Measurements from ENCODE around the gene DPP7.

The DPP7 gene

DNA sequence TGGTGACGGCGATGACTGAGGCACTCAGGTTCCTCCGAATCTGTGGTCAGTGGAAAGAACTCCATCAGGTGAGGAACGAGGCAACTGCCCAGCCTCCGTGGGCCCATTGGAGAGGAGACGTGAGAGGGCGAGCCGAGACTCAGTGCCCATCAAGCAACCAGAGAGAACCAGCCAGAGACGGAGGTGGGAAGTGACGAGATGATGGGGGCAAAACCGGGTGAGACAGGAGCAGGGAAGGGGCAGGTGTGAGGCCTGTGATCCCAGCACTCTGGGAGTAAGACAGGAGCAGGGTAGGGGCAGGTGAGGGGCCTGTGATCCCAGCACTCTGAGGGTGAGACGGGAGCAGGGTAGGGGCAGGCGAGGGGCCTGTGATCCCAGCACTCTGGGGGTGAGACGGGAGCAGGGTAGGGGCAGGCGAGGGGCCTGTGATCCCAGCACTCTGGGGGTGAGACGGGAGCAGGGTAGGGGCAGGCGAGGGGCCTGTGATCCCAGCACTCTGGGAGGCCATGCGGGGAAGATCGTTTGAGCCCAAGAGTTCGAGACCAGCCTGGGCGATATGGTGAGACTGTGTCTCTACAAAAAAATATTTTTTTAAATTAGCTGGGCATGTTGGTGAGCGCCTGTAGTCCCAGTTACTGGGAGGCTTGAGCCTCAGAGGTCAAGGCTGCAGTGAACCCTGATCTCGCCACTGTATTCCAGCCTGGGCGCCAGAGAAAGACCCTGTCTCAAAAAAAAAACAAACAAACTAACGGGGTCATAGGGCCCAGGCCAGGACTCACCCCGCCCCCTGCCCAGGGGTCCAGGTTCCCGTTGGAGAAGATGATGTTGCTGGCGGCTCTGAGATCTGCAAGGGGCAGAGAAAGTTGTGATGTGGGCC is 3.4 kb downstream of the DPP7 start:
- DNase-seq, result no peak

DNA sequence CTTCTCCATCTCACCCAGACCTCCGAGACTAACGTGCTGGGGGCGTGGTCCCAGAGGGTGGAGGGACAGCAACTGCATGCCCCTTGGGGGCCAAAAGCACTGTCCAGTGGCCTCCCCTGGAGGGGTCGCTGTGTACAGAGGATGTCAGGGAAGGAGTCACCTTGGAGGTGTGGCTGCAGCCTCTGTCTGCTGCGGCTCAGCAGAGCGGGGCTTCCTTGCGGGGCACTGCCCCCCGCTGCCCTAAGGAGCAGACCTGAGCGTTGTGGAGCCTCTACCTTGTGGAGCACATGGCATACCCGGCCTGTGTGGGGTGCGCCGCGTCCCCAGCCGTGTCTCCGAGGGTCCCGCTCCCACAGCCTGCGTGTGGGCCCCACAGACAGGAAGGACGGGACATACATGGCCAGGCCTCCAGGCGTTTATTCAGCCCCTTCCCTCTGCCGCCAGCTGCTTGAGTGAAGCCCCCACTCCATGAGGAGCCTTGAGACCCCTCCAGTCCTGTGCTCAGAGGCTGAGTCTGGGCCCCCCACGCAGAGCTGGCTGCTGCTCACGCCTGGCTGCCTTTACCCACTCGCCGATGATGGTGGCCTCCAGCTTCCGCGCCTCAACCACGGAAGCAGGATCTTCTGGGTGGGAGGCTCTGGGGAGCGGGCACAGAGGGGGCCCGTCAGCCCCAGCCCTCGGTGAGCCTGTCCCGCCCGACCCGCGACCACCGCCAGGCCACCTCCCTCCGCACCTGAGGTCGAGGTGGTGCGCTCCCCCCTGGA is 4.2 kb downstream of the DPP7 start:
- DNase-seq, result no peak

DNA sequence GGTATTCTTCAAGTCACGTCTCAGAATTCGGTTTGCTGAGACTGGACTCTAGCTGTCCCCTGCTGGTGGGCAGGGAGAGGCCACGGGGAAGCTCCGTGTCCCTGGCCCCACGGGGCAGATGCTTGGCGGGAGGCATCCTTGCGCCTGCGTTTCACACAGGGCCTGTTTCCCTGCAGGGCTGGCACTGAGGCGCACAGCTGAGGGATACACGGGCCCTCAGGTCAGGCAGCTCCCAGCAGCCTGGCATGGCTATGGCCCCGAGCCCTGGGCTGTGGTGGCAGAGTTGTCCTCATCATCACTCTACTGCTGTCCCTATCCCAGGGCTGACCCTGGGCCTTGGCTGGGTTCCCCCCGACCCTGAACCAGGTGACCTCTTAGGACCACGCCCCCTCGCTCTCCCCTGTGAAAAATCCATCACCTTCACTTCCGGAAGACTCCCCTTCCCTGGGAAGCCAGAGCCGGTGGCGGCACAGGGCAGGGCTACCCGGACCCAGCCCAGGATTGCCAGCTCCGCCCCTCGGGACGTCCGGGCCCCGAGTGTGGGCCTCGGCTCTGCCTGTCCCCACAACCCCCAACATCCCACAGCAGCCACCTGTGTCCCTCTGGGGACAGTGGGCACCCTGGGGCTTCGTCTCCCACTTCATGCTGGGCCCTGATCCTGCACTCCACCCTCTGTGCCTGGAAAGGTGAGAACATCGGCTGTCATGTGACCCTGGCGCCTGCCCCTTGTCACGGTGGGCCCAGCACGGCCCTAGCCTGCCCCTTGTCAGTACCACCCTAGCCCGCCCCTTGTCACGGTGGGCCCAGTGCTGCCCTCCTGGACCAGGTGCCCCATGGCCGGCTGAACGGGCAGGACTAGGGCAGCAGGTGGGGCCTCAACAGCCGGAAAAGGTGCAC is 5.0 kb downstream of the DPP7 start:
- DNase-seq, result no peak

DNA sequence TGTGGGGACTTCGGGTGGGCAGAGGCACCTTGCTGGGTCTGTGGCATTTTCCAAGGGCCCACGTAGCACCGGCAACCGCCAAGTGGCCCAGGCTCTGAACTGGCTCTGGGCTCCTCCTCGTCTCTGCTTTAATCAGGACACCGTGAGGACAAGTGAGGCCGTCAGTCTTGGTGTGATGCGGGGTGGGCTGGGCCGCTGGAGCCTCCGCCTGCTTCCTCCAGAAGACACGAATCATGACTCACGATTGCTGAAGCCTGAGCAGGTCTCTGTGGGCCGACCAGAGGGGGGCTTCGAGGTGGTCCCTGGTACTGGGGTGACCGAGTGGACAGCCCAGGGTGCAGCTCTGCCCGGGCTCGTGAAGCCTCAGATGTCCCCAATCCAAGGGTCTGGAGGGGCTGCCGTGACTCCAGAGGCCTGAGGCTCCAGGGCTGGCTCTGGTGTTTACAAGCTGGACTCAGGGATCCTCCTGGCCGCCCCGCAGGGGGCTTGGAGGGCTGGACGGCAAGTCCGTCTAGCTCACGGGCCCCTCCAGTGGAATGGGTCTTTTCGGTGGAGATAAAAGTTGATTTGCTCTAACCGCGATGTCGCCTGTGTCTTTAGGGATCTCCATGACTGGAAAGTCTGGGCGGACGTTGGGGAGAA is 5.8 kb downstream of the DPP7 start:
- no peak for DNase-seq

DNA sequence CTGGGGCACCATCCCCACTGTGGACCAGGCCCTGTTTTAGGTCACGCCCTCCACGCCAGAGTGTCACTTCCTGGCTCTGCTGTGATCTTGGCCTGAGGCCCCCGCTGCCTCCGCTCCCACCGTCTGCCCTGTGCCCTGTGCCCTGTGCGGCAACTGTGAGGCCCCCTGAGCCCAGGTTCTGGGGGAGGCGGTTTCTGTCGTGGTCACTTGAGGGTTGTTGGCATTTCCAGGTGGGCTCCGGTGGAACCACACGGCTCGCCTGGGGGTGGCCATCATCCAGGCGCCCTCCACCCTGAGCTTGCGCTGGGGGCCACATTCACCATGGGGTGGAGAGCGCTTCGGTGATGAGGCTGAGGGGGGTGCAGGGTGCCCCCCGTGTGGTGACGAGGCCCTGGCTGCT is 6.6 kb downstream of the DPP7 start:
- no peak for DNase-seq

DNA sequence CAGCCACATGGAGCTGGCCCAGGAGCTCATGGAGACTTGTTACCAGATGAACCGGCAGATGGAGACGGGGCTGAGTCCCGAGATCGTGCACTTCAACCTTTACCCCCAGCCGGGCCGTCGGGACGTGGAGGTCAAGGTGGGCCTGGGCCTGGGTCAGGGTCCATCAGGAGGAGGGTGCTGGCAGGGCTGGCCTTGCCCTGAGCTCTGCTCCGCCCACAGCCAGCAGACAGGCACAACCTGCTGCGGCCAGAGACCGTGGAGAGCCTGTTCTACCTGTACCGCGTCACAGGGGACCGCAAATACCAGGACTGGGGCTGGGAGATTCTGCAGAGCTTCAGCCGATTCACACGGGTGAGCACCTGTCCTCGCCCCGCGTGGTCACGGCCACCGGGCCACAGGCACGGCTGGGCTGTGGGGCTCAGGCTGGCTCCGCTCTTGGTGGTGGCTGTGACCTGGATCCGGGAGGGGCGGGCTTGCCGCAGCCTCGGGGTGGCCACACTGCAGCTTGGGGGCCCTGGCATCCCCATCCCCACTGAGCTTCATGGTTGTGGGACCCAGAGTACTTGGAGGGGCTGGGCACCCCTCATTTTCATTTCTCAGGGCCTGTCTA is 7.1 kb downstream of the DPP7 start:
- no peak for DNase-seq

DNA sequence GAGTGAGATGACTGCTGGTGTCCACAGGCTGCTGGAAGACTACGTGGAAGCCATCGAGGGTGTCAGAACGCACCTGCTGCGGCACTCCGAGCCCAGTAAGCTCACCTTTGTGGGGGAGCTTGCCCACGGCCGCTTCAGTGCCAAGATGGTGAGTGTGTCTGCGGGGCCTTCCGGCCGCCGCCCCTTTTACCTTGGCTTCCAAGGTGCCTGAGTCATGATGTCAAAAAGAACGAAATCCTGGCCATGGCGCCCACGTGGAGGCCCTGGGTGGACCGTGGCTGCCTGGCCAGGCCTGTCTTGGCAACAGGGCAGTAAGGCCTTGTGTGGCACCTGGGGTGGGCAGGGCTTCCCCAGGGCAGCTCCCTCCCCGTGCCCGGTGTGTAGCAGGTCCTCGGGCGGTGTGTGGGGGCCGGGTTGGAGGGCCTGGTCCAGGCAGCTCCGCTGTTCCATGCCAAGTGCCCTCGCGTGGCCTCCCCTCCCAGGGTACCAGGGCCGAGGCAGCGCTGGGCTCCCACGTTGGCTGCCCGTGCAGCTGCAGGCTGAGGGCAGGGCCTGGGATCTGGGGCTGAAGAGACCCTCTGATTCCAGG is 7.8 kb downstream of the DPP7 start:
- DNase-seq, result no peak

DNA sequence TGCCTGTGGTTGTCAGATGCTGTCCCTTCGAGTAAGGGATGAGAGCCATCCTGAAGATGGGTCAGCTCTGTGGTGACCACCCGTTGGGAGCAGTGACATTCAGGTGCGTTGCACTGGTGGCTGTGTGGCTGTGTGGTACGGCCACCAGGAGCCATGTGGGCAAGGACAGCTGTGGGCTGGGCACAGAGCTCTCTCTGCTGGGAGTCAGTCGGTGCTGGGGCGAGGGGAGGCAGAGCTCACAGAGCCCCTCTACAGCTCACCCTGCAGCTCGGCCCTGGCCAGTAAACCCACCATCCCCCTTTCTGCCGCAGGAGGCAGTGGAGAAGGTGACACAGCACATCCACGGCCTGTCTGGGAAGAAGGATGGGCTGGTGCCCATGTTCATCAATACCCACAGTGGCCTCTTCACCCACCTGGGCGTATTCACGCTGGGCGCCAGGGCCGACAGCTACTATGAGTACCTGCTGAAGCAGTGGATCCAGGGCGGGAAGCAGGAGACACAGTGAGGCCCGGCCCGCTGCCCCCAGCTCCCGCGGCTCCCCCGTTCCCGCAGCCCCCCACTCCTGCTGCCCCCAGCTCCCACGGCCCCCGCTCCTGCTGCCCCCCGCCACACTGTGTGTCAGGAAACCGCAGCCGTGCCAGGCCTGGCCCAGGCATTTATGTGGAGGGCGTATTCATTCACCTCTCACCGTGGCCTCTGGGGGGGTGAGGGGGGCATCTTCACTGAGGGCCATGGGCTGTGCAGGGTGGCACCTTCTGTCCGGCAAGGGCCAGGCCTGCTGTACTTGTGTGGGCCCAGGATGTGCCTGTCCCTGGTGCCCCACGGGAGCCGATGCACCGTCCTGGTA is 8.5 kb downstream of the DPP7 start:
- DNase-seq, result no peak

DNA sequence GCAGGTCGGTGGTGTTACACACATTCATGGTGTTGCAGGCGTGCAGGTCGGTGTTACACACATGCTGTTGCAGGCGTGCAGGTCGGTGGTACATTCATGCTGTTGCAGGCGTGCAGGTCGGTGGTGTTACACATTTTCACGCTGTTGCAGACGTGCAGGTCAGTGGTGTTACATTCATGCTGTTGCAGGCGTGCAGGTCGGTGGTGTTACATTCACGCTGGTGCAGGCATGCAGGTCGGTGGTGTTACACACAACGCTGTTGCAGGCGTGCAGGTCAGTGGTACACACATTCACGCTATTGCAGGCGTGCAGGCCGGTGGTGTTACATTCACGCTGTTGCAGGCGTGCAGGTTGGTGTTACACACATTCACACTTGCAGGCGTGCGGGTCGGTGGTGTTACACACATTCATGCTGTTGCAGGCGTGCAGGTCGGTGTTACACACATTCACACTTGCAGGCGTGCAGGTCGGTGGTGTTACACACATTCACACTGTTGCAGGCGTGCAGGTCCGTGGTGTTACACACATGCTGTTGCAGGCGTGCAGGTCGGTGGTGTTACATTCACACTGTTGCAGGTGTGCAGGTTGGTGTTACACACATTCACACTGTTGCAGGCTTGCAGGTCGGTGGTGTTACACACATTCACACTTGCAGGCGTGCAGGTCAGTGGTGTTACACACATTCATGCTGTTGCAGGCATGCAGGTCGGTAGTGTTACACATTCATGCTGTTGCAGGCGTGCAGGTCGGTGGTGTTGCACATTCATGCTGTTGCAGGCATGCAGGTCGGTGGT is 11.1 kb downstream of the DPP7 start:
- no peak for DNase-seq

DNA sequence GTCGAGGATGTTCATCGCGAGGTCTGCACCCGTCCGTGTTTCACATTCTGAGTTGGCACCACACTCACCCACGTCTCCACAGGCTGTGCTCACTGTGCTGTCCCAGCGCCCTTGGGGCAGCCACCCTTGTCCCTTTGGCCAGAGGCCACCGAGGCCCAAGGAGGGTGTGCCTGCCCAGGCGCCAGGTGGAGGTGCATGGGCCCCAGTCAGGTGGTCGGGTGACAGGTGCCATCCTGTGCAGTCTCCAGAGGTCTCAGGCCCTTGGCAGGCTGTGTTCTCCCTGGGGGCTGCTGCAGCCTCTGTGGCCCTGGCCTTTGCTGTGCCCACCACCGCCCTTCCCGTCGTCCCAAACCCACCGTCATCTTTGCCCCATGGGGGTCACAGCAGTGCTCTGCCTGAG is 15.3 kb downstream of the DPP7 start:
- no peak for DNase-seq

DNA sequence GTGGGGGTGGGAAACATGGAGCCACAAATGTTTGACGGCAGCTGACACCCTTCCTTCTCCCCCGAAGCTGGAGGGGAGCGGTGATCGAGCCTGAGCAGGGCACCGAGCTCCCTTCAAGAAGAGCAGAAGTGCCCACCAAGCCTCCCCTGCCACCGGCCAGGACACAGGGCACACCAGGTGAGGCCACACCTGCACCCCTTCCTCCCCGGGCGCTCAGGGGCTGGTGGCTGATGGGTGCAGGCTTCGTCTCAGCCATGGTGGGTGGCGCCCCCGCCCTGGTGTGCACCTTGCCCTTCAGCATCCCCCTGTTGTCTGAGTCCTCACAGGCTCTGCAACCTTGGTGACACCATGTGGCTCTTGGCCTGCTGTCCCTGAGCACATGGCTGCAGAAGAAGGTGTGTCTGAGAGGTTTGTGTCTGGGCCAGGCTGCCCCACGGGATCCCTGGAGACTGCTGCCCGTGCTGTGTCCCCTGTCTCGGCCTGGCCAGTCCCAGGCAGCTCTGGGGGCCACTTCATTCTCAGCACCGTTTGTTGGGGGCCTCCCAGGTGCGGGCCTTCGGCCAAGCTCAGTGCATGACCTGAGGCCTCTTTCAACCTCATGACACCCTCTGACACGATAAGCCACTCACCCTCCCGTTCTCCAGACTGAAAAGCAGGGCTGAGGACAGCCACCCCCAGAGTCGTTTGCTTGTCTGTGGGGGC is 16.6 kb downstream of the DPP7 start:
- DNase-seq, result no peak

DNA sequence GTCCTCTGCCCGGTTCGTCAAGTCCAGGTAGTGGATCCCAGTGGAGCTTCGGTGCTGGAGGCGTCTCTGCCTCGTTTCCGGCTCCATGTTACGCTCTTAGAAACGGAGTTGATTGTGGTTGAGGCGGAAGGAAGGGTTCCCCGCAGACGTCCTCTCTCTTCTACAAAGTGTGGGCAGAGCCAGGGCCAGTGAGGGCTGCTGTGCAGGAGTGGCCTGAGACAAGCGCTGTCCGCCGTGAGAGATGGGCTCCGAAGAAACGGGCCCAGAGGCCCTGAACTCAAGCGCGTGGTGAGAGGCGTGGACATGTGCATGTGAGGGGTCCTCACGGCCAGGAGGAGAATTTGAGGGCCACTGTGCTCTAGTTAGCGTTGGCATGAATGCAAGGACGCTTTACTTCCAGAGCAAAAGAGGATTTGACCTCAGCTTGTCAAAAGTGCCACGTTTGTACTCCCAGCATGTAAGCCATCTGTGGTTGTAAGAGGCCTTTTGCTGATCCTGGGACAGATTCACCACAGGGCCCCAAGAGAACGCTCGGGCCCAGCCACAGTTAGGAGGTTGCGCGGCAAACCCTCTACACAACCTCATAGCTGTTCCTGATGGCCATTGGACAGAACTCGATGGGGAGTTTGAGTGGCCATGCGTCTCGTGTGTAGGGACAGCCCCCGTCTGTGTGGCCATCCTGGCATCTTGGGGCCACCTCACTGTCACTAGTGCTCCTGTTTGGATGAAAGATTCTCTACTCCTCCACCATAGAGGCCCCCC is 17.6 kb downstream of the DPP7 start:
- DNase-seq, result no peak

DNA sequence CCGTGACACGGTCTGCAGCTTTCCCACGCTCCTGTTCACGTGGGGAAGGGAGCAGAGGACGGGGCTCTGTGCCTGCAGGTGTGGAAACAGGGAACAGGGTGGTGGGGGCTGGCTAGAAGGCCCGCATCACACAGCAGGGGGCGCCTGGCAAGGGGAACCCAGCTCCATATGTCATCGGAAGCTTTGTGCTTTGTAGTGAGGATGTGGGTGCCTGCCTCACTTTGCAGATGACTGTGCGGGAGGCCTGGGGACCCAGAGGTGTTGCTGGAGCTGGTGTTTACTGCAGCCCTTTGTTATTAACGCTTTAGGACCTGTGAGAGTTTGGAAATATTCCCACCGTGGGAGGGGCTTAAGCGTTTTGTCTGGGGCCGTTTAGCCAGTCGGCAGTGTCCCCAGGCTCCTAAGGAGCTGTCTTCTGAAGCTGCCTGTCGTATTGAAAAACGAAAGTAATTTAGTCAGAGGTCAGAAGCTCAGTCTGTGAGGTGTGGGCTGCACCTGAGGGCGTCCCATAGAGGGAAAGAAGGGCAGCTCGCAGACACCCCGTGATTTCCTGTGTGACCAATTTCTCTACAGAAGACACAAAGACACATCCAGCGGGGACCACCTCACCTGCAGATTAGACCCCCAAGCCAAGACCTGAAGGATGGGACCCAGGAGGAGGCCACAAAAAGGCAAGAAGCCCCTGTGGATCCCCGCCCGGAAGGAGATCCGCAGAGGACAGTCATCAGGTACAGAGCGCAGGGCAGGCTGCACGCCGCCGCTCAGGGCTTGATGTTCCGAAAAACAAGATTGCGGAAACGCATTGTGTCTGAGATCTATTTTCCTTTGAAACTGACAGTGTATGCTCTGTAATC is 18.6 kb downstream of the DPP7 start:
- peak; percentile 89 to 91 for DNase-seq

DNA sequence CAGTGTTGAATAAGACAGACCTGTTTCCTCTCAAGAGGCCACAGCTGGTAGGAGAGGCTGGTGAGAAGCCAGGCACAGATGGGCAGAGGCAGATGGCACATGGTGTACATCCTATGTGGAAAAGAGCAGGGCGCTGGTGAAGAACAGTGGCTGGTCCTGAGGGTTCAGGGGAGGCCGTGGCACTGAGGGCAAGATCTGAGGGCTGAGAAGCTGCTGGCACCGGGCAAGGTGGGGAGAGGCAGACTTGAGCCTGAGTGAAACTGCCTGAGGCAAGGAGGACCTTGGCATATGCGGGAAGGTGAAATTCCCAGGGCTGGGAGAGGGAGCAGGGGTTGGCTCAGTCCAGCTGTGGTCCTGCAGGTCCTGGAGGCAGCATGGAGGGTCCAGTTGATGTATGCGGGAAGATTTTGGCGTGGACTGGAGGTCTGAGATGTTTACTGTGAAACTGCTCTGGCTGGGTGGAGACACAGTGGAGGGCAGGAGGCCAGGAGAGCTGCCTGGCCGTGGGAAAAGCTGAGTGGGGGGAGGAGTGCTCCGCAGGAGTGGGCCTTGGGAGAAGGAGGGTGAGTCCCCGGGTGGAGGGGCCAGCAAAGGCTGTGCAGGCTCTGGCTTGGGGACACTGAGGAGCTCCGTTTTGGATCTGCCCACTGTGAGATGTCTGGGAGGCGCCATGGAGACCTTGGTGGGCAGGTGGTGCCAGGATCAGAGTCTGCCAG is 25.1 kb downstream of the DPP7 start:
- DNase-seq, result no peak

DNA sequence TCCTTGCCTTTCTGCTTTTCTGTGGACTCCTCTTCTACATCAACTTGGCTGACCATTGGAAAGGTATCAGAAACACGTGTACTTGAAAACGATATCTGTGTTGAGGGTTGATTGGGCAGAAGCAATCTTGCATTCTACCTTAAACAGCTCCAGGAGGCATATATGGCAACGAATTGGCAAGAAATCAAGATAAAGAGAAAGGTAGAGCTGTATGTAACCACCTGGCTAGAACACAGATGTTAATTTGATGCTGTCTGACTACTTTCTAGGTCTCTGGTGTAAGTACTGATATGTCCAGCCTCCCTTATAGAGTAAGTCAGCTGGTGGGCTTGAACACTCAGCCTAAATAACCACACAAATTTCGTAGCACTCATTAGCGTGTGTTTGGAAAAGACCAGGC is 26.4 kb downstream of the DPP7 start:
- no peak for DNase-seq

DNA sequence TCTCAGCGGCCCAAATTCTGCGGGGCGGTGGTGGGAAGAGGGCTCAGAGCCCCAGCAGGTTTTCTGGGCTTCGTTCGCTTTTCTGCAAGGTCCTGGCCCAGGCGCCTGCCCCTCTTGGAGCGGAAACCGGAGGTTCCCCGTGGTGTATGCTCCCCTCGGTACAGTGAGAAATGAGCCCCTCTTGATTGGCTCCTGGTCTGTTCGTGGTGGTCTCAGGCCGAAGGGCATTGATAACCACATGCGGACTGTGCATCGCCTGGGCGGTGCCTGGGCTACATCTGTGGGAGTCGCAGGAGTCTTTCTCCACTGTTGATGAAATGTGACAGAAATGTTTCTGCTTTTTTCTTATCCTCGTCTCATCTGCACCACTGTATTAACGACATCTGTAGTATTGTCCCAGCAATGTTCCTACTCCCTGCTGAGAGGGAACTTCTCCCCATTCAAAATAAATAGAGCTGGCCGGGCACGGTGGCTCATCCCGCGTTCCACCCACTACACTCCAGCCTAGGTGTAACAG is 27.1 kb downstream of the DPP7 start:
- DNase-seq, result no peak
